ENCODE measurements around the gene BMP10. TPM values are rescaled to one million over a fixed set of nuclear protein-coding genes. Genes with fewer than 3 reads are reported as not detected.

Gene BMP10
- total and polyA plus RNA-seq, 10 donors = not detected

DNA sequence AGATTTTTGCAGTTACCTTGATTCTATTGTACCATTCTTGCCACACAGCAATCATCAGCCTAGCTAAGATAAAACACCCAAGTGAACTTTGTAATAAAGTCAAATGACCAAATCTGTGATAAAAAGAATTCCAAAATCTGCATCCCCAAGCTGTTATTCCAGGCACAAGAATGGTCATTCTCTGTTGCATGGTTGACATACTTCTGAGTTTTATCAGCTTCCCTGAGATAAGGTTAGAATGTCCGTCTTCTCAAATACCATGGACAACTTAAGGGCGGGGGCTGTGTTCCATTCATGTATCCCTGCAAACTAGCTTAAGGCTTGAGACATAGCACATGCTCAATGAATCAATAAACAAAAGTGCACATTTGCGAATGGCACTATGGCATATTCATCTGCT is 8.1 kb upstream of the BMP10 start:
- no peaks in the 10 kb centered on the region for H3K36me3 ChIP-seq
- no peak overlapping the region for H3K27ac ChIP-seq
- 78 to 93% (median 91%) methylated on average over 3 of the region's 3 CpGs for WGBS, 5 donors
- no peaks in the 10 kb centered on the region for H3K27me3 ChIP-seq (replicated peaks in 1 of 7)
- no peak overlapping the region for H3K4me3 ChIP-seq
- no peak for TF ChIP-seq POLR2AphosphoS5 (IDR thresholded peaks at IDR 0.05)
- no peak for TF ChIP-seq POLR2A (IDR thresholded peaks at IDR 0.05)
- no peak for TF ChIP-seq CTCF (IDR thresholded peaks at IDR 0.05 in 8 of 11, conservative IDR thresholded peaks at IDR 0.05 in 3 of 11)
- no peaks in the 10 kb centered on the region for H3K9me3 ChIP-seq
- intact Hi-C loops (cut with DNase I; ENCODE audit: low total_unique reads) = no loop called here
- H3K4me1 ChIP-seq = peaks cover 0 to 8% (median 1%) of the 10 kb centered on the region in 6 donors
- no peak for DNase-seq

- Histone ChIP-seq H3K36me3 (no peaks in the 10 kb centered on the region), H3K27me3 (replicated peaks in 1 of 7) (no peaks in the 10 kb centered on the region), H3K9me3 (no peaks in the 10 kb centered on the region), H3K4me3 (no peak overlapping the region), H3K27ac (no peak overlapping the region), H3K4me1 (peaks cover 0 to 8% (median 1%) of the 10 kb centered on the region in 6 donors)
- WGBS, 5 donors = 92 to 98% (median 94%) methylated on average over 2 of the region's 2 CpGs
- DNase-seq = no peak
- intact Hi-C loops (cut with DNase I; ENCODE audit: low total_unique reads) = no loop called here
- TF ChIP-seq POLR2AphosphoS5 (IDR thresholded peaks at IDR 0.05) = no peak
- TF ChIP-seq CTCF (IDR thresholded peaks at IDR 0.05 in 8 of 11, conservative IDR thresholded peaks at IDR 0.05 in 3 of 11) = no peak
Measured at GRCh38 chr2:68878753-68879152, 7.6 kb upstream of the BMP10 start.

- 60 to 73% (median 71%) methylated on average over 6 of the region's 6 CpGs for WGBS, 5 donors
- no peaks in the 10 kb centered on the region for H3K27me3 ChIP-seq (replicated peaks in 1 of 7)
- DNase-seq = no peak
- intact Hi-C loops (cut with DNase I; ENCODE audit: low total_unique reads) = no loop called here
- no peak for TF ChIP-seq POLR2A (IDR thresholded peaks at IDR 0.05)
- TF ChIP-seq CTCF (IDR thresholded peaks at IDR 0.05 in 8 of 11, conservative IDR thresholded peaks at IDR 0.05 in 3 of 11) = no peak
- TF ChIP-seq POLR2AphosphoS5 (IDR thresholded peaks at IDR 0.05) = no peak
- H3K4me1 ChIP-seq = peaks cover 0 to 8% (median 1%) of the 10 kb centered on the region in 6 donors
- no peak overlapping the region for H3K4me3 ChIP-seq
- no peaks in the 10 kb centered on the region for H3K36me3 ChIP-seq
- no peak overlapping the region for H3K27ac ChIP-seq
- H3K9me3 ChIP-seq = no peaks in the 10 kb centered on the region
Measured at GRCh38 chr2:68878071-68878711, 7.0 kb upstream of the BMP10 start.

- 85 to 90% (median 89%) methylated on average over 3 of the region's 3 CpGs for WGBS, 5 donors
- intact Hi-C loops (cut with DNase I; ENCODE audit: low total_unique reads) = no loop called here
- no peak for TF ChIP-seq POLR2A (IDR thresholded peaks at IDR 0.05)
- TF ChIP-seq POLR2AphosphoS5 (IDR thresholded peaks at IDR 0.05) = no peak
- TF ChIP-seq CTCF (IDR thresholded peaks at IDR 0.05 in 8 of 11, conservative IDR thresholded peaks at IDR 0.05 in 3 of 11) = no peak
Measured at GRCh38 chr2:68877079-68877772, 6.0 kb upstream of the BMP10 start.

More at GRCh38 chr2:68877079-68877772, 6.0 kb upstream of the BMP10 start:
- Histone ChIP-seq H3K4me3 (no peak overlapping the region), H3K27me3 (replicated peaks in 1 of 7) (no peaks in the 10 kb centered on the region), H3K9me3 (no peaks in the 10 kb centered on the region), H3K27ac (no peak overlapping the region), H3K36me3 (no peaks in the 10 kb centered on the region), H3K4me1 (peaks cover 0 to 8% (median 1%) of the 10 kb centered on the region in 6 donors)
- DNase-seq = no peak

Data from spleen (tissue), 11 donors.